Left hindlimb (tissue), 1 donor: Measurements from ENCODE around the gene TYROBP.

ENCODE experiments used
- DNase-seq: peaks from one replicate; pipeline ENCODE4 v3.0.0-alpha.2; 2018

The TYROBP gene

GRCh38 chr19:35869327-35870123, 38.6 kb downstream of the TYROBP start:
- DNase-seq, result no peak

DNA sequence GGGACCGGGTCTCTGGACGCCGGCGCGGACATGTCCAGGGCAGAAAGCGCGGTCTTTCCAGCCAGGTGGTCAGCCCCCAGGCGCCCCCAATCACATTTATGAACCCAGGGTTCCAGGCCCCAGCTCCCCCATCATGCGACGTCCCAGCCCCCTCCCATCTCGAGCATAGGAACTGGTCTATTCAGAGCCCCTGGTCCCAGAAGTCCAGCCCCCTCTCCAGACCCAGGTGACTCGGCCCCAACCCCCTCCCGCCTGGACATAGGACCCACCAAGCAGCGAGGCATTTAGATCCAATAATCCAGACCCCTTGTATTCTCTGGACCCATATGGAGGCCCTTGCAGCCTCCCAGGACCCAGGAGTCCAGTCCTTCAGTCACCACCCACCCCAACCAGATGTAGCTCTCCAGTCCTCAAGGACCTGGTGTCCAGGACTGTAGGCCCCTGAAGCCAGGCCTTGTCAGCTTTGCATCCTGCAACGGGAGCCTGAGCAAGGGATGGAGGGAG, 39.2 kb downstream of the TYROBP start:
- DNase-seq, result no peak

GRCh38 chr19:35868172-35868822, 39.8 kb downstream of the TYROBP start, which contains the start of gene APLP1:
TSS of gene APLP1 (plus strand) at chr19:35868574. CDS start at chr19:35868637, 63 bp downstream.
- DNase-seq, result peak; percentile 72

GRCh38 chr19:35863018-35863417, 45.1 kb downstream of the TYROBP start:
- no peak for DNase-seq

DNA sequence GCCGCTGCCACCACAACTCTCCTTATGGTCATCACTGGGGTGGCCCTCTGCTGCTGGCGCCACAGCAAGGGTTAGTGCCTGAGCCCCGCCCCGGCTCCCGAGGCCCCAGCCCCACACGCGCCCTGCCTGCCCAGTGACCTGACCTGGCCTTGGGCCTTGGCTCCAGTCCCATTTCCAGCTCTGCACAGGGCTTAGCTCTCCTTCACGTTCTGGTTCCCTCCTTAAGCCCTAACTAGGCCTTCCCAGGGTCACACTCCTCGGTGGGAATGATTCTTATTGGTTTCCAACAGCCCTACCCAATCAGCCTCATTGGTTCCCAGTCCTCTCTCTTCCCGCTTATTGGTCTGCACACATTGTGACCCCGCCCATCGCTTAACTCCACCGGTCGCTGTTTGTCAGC, 45.6 kb downstream of the TYROBP start:
- no peak for DNase-seq

DNA sequence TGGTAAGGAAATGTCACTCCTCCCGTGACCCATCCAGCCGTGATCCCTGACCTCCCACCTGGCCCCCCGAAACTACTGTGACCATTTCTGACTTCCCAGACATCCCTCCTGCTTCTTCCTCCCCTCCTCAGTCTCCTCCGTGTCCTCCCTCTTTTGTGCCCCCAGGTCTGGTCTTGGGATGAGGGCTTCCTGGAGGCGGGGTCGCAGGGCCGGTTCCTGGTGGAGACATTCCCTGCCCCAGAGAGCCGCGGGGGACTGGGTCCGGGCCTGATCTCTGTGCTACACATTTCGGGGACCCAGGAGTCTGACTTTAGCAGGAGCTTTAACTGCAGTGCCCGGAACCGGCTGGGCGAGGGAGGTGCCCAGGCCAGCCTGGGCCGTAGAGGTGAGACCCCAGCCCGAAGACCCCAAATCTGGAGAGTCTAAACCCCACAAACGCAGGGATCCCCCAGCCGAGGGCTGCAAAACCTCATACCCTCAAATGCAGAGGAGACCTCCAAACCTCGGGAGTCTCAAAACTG, 46.4 kb downstream of the TYROBP start:
- DNase-seq, result no peak

GRCh38 chr19:35860818-35861639, 47.1 kb downstream of the TYROBP start:
- no peak for DNase-seq

DNA sequence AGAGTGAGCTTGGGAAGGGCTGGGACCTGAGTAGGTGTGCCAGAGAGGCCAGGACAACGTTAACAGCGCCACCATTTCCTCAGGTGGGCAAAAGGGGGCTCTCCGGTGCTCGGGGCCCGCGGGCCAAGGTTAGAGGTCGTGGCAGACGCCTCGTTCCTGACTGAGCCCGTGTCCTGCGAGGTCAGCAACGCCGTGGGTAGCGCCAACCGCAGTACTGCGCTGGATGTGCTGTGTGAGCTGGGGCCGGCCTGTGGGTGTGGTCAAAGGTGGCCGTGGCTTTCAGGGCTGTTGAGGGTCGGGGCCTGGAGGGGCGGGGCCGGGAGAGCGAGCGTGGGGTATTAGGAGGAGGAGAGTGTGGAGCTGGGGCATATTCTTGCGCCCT, 47.7 kb downstream of the TYROBP start:
- DNase-seq, result no peak

GRCh38 chr19:35859414-35859813, 48.7 kb downstream of the TYROBP start:
- no peak for DNase-seq

- DNase-seq, result no peak
These were observed 49.8 kb downstream of the TYROBP start for GRCh38 chr19:35858311-35858710.

DNA sequence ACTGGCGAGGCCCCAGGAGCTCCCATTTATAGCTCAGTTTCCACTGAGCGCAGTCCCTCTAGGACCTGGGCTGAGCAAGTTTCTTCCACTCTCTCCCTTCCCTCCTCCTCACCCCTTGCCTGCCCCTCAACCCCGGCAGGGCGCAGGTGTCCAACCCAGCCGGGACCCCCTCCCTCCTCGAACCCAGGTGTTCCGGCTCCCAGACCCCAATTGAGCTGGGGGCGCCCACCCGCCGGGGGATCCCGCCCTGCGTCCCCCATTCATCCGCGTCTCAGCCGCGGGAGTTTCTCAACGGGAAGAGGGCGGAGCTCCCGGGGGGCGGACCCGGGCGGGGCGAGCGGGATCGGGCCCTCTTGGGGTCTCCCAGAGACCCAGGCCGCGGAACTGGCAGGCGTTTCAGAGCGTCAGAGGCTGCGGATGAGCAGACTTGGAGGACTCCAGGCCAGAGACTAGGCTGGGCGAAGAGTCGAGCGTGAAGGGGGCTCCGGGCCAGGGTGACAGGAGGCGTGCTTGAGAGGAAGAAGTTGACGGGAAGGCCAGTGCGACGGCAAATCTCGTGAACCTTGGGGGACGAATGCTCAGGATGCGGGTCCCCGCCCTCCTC, 51.4 kb downstream of the TYROBP start, which contains the start of gene KIRREL2:
TSS of gene KIRREL2 (plus strand) at position 366 of the 604 bp plus-strand sequence. CDS start at position 575, 209 bp downstream.
- DNase-seq, result no peak
